RWPE1 (cell line): ENCODE results near the gene GAL.
"Not testable (repeated sequence)": the region's sequence is repeated elsewhere in the genome, so short reads cannot be mapped to it uniquely, and the experiment has no call there.

Source experiments
- CTCF ChIA-PET: fragments of 350-600 bp; sonication (Branson Sonifier 250); formaldehyde crosslinking; extraction: SDS; loops from one replicate; lab custom pipeline; 2021; lab: Yijun Ruan, JAX
- POLR2A ChIA-PET: fragments of 400-600 bp; formaldehyde crosslinking; extraction: SDS; loops from one replicate; lab custom pipeline; 2020; ENCODE audit warnings: antibody characterized with exemption; ENCODE audit not compliant: low non-redundant PET; lab: Yijun Ruan, JAX
- DNase-seq: peaks from one replicate; pipeline ENCODE4 v3.0.0; 2012; ENCODE audit warnings: low spot score
- H3K27ac ChIP-seq: fragments of 450-650 bp; 2 replicates; pipeline ENCODE4 v1.5.1; 2017
- CTCF ChIP-seq: fragments of 450-650 bp; conservative IDR thresholded peaks from 2 replicates; pipeline ENCODE4 v1.5.1; 2017; ENCODE audit warnings: low read depth, mild to moderate bottlenecking

GAL gene

DNA sequence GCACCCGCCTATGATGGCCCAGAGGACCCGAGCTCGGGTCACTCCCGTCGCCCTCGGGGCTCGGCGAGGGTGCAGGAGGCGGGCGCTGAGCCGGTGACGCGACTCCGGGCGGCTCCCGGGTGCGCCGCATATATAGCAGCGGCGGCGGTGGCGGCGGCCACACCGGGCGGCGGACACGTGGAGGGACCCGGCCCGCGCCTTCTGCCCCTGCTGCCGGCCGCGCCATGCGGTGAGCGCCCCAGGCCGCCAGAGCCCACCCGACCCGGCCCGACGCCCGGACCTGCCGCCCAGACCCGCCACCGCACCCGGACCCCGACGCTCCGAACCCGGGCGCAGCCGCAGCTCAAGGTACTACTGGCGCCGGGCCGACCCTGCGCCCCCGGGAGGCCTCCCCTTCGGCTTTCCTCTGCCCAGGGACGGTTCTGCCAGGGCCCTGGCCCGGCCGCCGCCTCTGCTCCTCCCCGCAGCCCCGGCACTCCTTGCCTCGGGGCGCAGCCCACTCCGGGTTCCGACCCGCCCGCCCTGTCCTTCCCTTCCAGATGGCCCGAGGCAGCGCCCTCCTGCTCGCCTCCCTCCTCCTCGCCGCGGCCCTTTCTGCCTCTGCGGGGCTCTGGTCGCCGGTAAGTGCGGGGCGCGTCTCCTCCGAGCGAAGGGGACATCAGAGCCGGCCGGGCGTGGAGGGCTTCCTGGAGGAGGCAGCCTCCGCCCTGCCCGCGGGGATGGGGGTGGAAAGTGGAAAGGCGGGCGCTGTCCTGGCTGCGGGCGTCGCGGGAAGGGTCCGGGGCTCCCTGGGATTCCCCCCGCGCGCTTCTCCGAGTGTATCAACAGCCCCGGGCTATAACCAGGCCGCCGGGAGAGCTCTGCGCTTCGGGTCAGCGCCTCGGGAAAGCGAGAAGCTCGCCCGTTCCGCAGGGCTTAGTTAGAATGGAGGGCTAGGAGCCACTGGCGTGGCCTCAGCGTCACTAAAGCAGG, at the start of gene GAL:
Gene GAL (plus strand): TSS at position 160 of the 972 bp plus-strand sequence. CDS start 380 bp downstream, at position 540.
- POLR2A ChIA-PET, result no interaction called here
- H3K27ac ChIP-seq, result no peak within 1 kb of the TSS
- no peak for TF ChIP-seq CTCF
- CTCF ChIA-PET, result interaction anchor here (0.6 kb wide), 3 partner anchors 68 to 1009 kb away, joined by 3 to 5 read pairs (median 4); no protein-coding TSS in a partner anchor
- peak; percentile 39 for DNase-seq

DNA sequence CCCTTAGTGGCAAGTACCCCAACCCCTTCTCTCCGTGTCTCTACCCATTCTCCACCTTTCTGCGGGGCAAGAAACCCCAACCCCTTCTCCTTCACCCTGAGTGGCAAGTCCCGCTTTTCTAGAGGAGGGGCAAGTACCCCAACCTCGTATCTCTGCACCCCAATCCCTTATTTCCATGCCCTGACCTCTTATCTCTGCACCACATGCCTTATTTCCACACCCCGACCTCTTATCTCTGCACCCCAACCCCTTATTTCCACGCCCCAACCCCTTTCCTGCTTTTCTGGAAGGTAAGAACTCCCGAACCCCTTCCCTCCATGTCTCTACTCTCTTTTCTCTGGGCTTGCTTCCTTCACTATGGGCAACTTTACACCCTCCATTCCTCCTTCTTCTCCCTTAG, 49.7 kb upstream of the GAL start:
- POLR2A ChIA-PET, H3K27ac ChIP-seq: not testable (repeated sequence)
- CTCF ChIA-PET, result interaction anchor here (0.6 kb wide), 1 partner anchor 57 kb away, joined by 3 read pairs; no protein-coding TSS in a partner anchor

GRCh38 chr11:68635172-68635571, 49.2 kb upstream of the GAL start:
- not testable (repeated sequence) for DNase-seq
- CTCF ChIA-PET, result interaction anchor here (0.6 kb wide), 1 partner anchor 56 kb away, joined by 3 read pairs; no protein-coding TSS in a partner anchor

More for the DNA sequence above, 49.7 kb upstream of the GAL start:
- DNase-seq, result not testable (repeated sequence)

DNA sequence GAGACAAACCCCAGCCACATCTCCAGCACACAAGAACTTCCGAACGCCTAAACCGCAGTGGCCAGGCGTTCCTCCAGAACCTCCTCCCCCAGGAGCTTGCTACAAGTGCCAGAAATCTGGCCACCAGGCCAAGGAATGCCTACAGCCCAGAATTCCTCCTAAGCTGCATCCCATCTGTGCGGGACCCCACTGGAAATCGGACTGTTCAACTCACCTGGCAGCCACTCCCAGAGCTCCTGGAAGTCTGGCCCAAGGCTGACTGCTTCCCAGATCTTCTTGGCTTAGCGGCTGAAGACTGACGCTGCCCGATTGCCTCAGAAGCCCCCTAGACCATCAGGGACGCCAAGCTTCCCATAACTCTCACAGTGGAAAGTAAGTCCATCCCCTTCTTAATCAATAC, 48.5 kb upstream of the GAL start:
- H3K27ac ChIP-seq, POLR2A ChIA-PET, CTCF ChIA-PET, DNase-seq: not testable (repeated sequence)

More at GRCh38 chr11:68635172-68635571, 49.2 kb upstream of the GAL start:
- POLR2A ChIA-PET, H3K27ac ChIP-seq: not testable (repeated sequence)

DNA sequence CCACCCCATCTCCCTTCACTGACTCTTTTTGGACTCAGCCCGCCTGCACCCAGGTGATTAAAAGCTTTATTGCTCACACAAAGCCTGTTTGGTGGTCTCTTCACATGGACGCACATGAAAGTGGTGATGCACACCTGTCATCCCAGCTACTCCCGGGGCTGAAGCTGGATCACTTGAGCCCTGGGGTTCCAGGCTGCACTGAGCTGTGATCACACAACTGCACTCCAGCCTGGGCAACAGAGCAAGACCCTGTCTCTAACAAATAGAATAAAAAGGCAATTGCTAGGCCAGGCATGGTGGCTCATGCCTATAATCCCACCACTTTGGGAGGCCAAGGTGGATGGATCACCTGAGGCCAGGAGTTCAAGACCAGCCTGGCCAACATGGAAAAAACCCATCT, 45.0 kb upstream of the GAL start:
- CTCF ChIA-PET, result interaction anchor here (0.7 kb wide), 1 partner anchor 68 kb away, joined by 4 read pairs; no protein-coding TSS in a partner anchor
- DNase-seq, H3K27ac ChIP-seq, POLR2A ChIA-PET: not testable (repeated sequence)

- H3K27ac ChIP-seq, result no peak overlapping the region
- no peak for TF ChIP-seq CTCF
- no peak for DNase-seq
- ChIA-PET CTCF (interaction anchor here (0.7 kb wide), 1 partner anchor 1889 kb away, joined by 4 read pairs; no protein-coding TSS in a partner anchor), POLR2A (no interaction called here)
Measured at GRCh38 chr11:68641880-68642279, 42.5 kb upstream of the GAL start.

GRCh38 chr11:68643585-68643984, 40.8 kb upstream of the GAL start:
- H3K27ac ChIP-seq, result no peak overlapping the region
- POLR2A ChIA-PET, result no interaction called here
- DNase-seq, result no peak
- no peak for TF ChIP-seq CTCF
- CTCF ChIA-PET, result interaction anchor here (0.6 to 0.7 kb wide), 3 partner anchors 22 to 155 kb away, joined by 3 to 6 read pairs (median 3); no protein-coding TSS in a partner anchor

GRCh38 chr11:68646832-68647231, 37.5 kb upstream of the GAL start:
- ChIA-PET CTCF (interaction anchor here (1.2 kb wide), 1 partner anchor 12 kb away, joined by 3 read pairs; no protein-coding TSS in a partner anchor), POLR2A (no interaction called here)
- TF ChIP-seq CTCF, result no peak
- H3K27ac ChIP-seq, result no peak overlapping the region
- DNase-seq, result no peak
